SKM-1 treated with dmso at 0.1 percent for 144 hours (cell line): ENCODE measurements around the gene RPL41.
"Not testable (repeated sequence)": the region's sequence is repeated elsewhere in the genome, so short reads cannot be mapped to it uniquely, and the experiment has no call there.

Experiments
- DNase-seq: peaks from one replicate; lab custom pipeline; 2025; ENCODE audit not compliant: unreplicated experiment; lab: John Stamatoyannopoulos, UW

RPL41 gene

GRCh38 chr12:56116267-56117081, at the start of gene RPL41:
Gene RPL41, plus strand, starts transcription at chr12:56116633.
- peak; percentile 68 for DNase-seq

- DNase-seq: no peak
These were observed 44.8 kb upstream of the RPL41 start for GRCh38 chr12:56071648-56072047.

DNA sequence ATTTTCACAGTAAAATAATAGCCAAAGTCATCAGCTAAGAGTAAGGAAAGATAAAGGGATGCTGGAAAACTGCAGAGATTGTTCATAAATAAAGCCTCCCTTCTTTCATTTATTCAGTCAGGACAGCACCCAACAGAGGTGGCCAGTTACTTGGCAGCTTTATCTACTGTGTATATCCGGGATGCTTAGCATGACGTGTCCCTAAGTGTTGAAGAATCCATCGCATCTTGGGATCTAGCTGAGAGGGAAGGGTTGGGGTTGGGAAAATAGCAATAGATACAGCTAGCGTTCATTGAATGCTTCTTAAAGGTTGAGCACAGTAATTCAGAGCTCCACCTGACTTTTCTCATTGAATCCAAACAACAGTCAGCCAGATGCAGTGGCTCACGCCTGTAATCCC, 42.0 kb upstream of the RPL41 start:
- no peak for DNase-seq

- DNase-seq: not testable (repeated sequence)
These were observed 38.5 kb upstream of the RPL41 start for GRCh38 chr12:56077966-56078365.

GRCh38 chr12:56078427-56078826, 38.0 kb upstream of the RPL41 start:
- no peak for DNase-seq

DNA sequence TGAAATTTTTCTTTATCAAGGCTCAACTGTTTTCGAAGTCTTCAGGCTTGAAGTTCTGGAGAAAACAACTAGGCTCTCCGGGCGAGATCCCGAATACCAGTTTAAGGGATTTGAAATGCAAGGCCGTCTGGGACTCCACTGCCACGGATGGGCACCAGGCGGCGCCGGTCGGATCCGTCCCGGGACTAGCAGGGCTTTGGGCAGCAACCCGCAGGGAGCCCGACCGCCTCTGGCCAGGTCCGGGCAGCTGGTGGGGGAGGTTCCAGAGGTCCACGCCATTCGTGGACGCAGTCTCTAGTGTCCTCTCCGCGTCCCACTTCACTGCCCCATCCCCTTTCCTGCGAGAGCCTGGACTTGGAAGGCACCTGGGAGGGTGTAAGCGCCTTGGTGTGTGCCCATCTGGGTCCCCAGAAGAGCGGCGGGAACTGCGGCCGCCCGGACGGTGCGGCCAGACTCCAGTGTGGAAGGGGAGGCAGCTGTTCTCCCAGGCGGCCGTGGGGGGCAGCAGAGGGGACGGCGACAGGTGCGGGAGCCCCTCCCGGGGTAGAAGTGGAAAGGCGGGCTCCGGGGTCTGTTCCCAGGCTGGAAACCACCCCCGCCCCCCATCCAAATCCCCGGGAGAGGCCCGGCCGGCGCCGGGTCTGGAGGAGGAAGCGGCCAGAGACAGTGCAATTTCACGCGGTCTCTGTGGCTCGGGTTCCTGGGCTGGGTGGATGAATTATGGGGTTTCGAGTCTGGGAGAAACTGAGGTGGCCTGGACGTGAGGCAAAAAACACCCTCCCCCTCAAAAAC, 37.3 kb upstream of the RPL41 start:
- peak; percentile 26 for DNase-seq

DNA sequence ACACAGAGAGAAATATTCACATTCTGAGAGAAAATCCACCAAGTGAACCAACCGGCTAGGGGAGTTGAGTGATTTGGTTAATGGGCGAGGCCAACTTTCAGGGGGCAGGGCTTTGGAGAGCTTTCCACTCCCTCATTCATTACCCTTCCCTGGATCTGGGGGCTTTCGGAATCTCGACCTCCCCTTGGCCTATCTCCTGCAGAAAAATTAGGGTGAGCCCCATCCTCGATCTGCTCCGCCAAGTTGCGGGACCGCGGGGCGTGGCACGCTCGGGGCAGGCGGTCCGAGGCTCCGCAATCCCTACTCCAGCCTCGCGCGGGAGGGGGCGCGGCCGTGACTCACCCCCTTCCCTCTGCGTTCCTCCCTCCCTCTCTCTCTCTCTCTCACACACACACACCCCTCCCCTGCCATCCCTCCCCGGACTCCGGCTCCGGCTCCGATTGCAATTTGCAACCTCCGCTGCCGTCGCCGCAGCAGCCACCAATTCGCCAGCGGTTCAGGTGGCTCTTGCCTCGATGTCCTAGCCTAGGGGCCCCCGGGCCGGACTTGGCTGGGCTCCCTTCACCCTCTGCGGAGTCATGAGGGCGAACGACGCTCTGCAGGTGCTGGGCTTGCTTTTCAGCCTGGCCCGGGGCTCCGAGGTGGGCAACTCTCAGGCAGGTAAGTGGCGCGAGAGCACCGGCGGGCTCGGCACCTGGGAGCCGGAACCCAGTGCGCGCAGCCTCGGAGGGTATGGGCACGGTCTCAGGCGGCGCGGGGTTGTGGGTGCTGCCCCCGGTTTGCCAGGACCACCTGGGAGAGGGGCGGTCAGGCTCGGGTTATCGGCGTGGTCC, 36.5 kb upstream of the RPL41 start, which contains the start of gene ERBB3:
Gene ERBB3 (plus strand): TSS at position 443 of the 833 bp plus-strand sequence. CDS start 136 bp downstream, at position 579.
- DNase-seq: peak; percentile 5

DNA sequence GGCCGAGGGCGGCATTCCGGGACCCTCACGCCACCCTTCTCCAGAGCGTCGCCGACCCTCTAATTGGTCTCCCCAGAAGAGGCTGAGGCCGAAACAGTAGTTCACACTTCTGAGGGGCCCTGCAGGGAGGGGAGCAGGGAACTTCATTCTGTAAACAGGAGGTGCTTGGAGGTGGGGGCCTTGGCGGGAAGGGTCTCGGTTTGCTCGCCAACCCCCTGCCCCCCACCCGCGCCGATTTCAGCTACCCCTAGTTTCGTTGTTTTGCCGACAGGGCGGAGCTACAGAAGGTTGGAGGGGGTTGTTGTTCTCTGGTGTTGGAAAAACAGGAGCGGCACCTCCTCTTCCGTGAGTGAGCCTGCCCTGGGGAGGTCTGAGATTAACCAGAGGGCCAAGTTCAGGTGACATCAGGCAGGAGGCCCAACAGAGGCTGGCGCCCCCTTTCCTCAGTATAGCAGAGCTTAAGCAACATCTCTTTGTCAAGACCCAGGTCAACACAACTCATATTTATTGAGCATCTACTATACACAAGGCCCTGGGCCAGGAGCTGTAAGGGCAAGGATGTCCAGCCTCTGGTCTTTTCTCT, 35.8 kb upstream of the RPL41 start:
- no peak for DNase-seq

GRCh38 chr12:56081393-56082347, 34.8 kb upstream of the RPL41 start:
- DNase-seq: no peak

DNA sequence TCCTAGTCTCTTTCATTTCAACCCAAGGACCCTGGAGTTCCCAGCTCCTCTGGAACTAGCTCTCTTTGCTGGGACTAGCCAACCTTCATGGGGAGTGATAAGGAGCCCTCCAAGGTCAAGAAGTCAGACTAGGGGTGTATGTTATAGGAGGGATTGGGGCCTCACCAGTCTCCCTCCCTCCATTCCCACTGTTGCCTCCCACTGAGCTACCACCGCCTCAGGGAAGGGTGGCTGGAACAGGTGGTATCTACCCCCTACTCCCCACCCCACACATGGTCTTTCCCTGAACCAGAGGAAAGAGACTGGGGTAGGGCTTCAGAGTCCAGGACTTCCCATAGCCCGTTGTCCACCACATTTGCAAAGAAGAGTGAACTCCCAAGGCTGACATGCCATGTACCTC, 34.1 kb upstream of the RPL41 start:
- no peak for DNase-seq

- no peak for DNase-seq
These were observed 33.5 kb upstream of the RPL41 start for GRCh38 chr12:56082967-56083366.

GRCh38 chr12:56084958-56085543, 31.4 kb upstream of the RPL41 start:
- DNase-seq: no peak

DNA sequence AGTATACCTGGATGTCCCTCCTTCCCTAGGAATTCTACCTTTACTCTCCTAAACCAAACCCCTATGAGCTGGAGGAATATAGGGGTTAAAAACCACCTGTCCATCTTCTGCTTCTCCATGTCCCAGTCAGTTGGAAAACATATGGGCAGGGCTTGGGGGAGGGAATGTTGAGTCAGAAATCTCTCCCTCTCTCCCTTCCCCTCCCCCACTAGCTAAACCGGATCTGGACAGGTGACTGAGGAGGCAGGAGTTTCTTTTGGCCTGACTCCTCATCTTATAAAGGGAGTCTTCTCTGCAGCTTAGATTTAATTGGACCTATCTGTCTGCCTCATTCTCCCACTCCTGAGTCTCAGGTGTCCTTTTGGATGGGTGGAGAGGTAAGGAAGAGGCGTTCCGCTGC, 30.3 kb upstream of the RPL41 start:
- DNase-seq: no peak

- DNase-seq: no peak
These were observed 29.8 kb upstream of the RPL41 start for GRCh38 chr12:56086608-56087007.

- no peak for DNase-seq
These were observed 29.2 kb upstream of the RPL41 start for GRCh38 chr12:56087220-56087619.

- no peak for DNase-seq
These were observed 18.7 kb upstream of the RPL41 start for GRCh38 chr12:56097738-56098137.

DNA sequence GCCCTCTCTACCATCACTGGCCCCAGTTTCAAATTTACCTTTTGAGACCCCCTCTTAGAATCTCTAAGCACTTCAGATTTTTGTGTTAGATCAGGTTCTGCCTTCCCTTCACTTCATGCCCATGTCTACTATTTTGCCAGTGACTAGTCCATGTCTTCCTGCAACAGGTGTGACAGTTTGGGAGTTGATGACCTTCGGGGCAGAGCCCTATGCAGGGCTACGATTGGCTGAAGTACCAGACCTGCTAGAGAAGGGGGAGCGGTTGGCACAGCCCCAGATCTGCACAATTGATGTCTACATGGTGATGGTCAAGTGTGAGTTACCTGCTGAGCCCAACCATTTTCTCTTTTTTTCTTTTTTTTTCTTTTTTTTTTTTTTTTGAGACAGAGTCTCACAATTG, 17.8 kb upstream of the RPL41 start:
- DNase-seq: no peak

DNA sequence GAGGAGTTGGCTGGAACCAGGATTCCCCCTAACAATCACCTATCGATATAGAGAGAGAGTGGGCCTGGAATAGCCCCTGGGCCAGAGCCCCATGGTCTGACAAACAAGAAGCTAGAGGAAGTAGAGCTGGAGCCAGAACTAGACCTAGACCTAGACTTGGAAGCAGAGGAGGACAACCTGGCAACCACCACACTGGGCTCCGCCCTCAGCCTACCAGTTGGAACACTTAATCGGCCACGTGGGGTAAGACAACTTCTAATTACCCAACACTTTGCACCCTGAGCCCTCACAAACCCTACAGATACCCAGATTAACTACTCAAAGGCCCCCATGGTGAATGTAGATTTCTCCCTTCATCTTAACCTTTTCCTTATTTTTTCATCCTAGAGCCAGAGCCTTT, 16.6 kb upstream of the RPL41 start:
- no peak for DNase-seq

GRCh38 chr12:56101045-56101444, 15.4 kb upstream of the RPL41 start:
- DNase-seq: no peak
